NOMO-1 treated with dmso at 0.1 percent for 144 hours (cell line): ENCODE measurements around the gene C1orf35.
A peak's percentile ranks its signal among the peaks of the same experiment; 100 is the strongest.

Source experiments
- DNase-seq: peaks from one replicate; lab custom pipeline; 2025; ENCODE audit not compliant: unreplicated experiment; lab: John Stamatoyannopoulos, UW

Gene C1orf35

GRCh38 chr1:228109962-228110488 is 6.9 kb upstream of the C1orf35 start:
- DNase-seq, result no peak

DNA sequence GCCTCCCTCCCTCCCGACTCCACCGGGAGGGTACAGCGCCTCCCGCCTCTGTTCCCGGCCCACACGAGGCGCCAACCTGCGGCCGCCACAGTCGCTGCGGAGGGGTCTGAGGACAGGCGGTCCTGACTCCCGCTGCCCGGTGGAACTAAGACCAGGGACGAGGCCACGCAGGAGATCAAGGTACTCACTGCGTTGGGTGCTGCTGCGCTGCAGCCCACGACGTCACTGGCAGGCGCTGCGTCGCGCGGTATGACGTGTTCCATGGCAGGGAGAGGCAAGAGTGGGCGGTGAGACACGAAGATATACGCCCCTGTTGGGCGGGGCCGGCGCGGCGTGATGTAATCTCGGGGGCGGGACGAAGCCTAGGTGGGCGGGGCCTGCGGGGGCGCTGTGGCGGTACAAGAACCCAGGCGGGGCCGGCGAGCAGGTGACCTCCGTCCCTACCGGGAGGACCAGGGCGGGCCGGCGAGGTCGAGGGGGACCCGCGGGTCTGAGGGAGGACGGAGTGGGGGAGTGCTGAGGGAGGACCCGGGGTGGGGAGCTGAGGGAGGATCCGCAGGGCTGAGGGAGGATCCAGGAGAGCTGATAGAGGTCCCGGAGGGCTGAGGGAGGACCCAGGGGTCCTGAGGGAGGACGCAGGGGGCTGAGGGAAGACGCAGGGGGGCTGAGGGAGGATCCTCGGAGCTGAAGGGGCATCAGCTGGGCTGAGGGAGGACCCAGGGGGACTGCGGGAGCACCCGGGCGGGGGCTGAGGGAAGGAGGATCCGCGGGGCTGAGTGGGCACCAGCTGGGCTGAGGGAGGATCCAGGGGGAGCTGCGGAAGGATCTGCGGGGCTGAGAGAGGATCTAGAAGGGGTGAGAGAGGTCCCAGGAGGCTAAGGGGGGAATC is 6.2 kb upstream of the C1orf35 start, which contains the start of gene MRPL55:
MRPL55 (minus strand) TSS at position 227 of the 889 bp plus-strand sequence. CDS start 1,039 bp downstream, outside the sequence.
- DNase-seq, result peak; percentile 90

GRCh38 chr1:228108742-228109072 is 5.6 kb upstream of the C1orf35 start:
- DNase-seq, result no peak

- DNase-seq, result no peak
These were observed 5.0 kb upstream of the C1orf35 start for GRCh38 chr1:228108055-228108690.

- no peak for DNase-seq
These were observed 4.5 kb upstream of the C1orf35 start for GRCh38 chr1:228107636-228108035.

- no peak for DNase-seq
These were observed 3.6 kb upstream of the C1orf35 start for GRCh38 chr1:228106800-228107054.

DNA sequence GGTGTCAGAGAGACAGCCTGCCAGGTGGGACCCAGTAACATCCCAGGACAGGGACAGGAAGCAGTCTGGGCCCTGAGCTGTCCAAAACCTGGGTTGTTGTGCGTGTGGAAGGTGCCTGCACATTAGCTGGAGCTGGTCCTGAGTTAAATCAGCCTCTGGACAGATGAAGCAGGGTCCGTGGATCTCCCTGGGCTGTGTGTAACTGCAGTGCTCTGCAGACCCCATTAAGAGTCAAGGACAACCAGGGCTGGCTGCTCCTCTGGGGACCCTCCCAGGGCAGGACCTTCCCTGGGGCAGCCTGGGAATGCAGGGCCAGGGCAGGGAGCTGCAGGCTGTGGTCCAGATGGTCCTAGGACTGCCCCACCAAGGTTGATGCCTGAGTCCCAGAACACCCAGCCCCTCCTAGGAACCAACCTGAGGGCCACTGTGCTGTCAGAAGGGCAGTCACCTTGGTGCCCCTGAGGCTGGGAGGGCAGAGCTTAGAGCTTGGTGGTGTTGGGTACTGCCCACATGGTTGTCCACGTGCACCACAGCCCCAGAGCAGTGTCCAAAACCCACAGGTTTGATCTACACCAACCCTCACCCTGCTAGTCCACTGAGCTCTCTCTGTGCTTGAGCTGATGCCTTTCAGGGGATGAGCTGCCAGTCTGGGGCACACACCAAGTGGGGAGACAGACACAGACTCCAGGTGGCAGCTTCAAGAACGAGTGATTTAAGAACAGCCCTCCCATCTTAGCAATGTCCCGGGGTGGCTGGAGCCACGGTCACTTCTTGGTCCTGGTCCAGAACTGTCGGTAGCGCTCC is 3.1 kb upstream of the C1orf35 start:
- no peak for DNase-seq

DNA sequence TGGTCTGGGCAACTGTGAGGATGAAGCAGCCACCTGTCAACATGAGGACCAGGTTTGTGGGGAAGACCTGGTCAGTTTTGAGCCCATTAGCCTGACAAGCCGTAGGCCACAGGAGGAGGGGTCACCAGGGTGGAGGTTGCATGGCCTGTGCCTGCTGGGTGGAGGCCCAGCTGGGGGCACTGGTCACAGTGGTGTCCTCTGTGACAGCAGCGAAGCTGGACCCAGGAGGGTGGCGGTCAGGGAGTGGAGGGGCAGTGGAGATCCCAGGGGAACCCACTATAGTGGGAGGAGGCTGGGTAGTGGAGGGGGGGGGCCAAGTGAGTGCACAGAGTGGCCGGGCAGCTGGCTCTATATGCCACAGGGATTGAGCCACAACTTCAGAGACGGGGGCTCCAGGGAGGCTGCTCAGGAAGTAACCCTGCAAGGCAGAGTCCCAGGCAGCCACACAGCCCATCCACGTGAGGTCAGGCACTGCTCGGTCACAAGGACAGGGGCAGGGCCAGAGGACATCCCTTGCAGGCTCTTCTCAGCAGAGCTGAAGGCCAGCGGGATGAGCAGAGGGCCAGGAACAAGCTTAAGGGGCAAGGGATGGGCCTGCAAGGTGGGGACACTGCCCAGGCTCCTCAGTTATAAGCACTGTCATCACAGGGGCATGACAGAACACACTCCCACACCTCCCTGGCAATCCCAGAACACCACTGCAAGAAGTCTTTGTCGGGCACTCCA is 2.3 kb upstream of the C1orf35 start:
- no peak for DNase-seq

DNA sequence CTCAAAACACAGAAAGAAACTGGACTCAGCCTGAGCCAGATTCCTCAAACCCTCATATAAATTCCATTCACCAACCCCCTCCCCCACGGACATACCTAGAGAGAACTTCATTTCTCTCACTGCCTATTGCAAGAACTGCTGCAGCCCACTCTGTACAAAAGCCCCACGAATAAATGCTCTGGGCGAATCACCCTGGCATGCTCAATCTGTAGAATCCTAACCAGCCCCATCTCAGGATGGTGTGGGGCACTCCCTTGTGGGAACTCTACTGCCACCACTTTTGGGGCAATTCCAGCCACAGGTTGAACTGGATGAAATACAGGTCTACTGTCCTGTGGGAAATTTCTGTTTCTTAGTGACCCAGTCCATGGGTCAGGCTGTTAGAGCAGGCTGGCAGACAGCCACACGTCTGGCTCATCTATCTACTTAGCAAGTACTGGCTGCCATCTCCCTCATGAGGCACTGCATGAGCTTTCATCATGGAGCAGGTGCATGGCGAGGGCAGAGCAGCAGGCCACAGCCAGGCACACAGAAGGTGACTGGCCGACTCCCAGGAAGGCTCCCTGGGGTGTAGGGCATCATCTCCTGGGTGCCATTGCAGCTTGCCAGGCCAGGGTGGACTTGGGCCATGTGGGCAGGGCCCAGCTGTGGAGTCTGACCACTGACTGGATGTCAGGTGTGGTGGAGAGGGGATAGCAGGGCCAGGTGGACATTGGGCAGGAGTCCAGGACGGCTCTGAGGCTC is 1.6 kb upstream of the C1orf35 start:
- DNase-seq, result no peak

DNA sequence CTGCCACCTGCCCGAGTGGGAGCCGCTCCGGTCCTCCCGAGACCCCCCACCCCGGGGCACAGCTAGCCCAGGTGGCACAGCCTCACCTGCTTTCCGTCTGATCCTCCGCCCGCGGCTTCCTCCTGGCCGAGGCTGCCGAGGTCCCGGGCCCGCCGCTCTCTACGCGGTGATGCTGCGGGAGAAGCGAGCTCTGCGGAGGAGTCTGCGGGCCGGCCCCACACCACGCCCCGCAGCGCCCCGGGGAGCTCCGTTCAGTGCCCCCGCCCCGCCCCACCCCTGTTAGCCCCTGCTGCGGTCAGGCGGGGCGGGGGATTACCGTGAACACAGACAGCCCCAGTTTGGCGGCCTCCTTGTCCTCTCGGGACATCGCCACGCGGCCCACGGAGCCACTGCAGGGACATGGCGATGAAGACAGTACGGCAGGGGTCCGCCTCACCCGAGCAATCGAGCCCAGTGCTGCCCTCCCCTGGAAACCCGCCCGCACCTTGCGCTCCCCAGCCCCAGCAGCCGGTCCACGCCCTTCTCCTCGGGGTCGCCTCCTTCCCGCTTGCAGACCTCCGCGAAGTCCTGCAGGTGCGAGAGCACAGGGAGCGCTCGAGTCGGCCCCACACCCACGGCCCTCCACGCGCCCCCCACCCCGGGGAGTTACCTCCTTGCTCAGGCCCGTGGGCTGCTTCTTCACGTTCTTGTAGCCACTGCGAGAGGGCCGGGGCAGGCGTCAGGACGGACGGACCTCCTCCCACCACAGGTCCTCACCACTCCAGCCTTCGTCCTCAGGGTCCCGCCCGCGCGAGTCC is 933 bp downstream of the C1orf35 start:
- no peak for DNase-seq

DNA sequence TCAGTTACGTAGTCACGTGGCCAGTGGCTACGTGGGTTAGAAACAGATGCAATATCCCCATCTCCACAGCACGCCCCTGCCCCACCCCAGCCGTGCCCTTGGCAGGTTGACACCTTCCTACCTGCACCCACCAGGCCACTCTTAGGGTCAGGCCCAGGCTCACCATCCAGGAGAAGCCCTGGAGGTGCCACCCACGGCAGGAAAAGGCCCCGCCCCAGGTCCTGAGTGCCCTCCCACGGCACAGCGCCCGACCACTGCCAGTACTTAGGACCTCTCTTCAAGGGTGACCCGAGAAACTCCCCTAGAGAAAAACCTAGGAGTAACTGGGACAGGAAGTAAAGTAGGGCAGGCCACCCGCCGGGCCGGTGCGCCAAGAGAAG is 1.5 kb downstream of the C1orf35 start:
- no peak for DNase-seq

- no peak for DNase-seq
These were observed 2.1 kb downstream of the C1orf35 start for GRCh38 chr1:228100822-228101613.

GRCh38 chr1:228099331-228099732 is 3.8 kb downstream of the C1orf35 start:
- DNase-seq, result no peak

DNA sequence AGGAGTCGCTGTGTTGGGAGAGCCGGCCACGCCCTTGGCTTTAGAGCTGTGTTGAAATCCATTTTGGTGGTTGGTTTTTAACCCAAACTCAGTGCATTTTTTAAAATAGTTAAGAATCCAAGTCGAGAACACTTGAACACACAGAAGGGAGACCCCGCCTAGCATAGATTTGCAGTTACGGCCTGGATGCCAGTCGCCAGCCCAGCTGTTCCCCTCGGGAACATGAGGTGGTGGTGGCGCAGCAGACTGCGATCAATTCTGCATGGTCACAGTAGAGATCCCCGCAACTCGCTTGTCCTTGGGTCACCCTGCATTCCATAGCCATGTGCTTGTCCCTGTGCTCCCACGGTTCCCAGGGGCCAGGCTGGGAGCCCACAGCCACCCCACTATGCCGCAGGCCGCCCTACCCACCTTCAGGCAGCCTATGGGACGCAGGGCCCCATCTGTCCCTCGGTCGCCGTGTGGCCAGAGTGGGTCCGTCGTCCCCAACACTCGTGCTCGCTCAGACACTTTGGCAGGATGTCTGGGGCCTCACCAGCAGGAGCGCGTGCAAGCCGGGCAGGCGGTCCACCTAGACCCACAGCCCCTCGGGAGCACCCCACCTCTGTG is 4.7 kb downstream of the C1orf35 start:
- no peak for DNase-seq

DNA sequence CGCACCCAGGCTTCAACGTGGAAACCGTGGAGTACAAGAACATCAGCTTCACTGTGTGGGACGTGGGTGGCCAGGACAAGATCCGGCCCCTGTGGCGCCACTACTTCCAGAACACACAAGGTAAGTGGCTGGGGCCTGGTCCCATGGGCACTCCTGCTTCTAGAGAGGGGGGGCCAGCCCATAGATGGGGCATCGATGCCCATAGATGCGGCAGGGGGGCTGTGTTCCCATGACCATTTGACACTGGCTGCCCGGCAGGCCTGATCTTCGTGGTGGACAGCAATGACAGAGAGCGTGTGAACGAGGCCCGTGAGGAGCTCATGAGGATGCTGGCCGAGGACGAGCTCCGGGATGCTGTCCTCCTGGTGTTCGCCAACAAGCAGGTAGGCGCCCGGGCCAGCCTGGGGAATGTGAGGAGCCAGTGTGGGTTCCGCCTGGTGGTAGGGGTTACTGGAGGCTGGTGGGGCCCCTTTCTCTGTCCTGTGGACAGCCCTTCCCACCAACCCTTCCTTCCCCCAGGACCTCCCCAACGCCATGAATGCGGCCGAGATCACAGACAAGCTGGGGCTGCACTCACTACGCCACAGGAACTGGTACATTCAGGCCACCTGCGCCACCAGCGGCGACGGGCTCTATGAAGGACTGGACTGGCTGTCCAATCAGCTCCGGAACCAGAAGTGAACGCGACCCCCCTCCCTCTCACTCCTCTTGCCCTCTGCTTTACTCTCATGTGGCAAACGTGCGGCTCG is 5.6 kb downstream of the C1orf35 start:
- no peak for DNase-seq

DNA sequence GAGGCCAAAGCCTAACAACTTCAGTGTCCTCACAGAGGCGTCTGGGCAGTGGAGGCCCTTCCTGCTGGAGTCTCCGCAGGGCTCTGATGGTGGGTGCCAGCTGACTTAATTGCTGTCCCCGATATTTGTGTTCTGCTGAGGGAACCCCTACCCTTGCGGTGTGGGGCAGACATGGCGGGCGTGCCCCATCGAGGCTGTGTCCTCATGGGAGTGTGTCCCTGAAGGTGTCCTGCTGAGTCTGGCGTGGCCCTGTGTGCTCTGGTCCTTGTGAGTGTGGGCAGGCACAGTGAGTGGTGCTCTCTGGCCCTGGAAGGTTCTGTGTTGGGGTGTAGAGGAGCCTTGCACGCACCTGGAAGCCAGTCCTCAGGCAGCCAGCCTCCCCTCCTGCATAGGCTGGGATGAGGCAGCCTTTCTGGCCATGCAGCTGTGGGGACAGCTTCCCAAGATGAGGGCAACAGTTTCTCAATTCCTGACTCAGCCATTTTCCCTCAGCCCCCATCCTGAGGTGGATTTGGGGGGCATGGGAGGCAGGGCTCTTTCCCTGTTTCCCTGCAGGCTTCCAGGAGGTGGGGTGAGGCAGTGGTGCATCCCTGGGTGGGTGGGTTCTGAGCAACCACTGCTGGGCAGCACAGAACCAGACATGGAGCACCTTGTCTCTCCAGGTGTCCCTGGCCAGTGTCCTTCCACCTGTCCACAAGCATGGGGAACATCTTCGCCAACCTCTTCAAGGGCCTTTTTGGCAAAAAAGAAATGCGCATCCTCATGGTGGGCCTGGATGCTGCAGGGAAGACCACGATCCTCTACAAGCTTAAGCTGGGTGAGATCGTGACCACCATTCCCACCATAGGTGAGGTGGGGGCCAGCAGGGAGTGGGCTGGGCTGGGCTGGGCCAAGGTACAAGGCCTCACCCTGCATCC is 6.5 kb downstream of the C1orf35 start:
- DNase-seq, result no peak

- no peak for DNase-seq
These were observed 7.2 kb downstream of the C1orf35 start for GRCh38 chr1:228095938-228096337.
